ENCODE data around the gene OCA2. TPM values are rescaled to one million over a fixed set of nuclear protein-coding genes. Genes with fewer than 3 reads are reported as not detected.

The OCA2 gene
- polyA plus RNA-seq, 1 donor (not counting 4 experiments of a cell fraction or from before 2014, with no cell fraction given) = 0.05 TPM

GRCh38 chr15:27973886-27974285 lies 125.2 kb downstream of the OCA2 start:
- DNase-seq (ENCODE audit: low read depth, low spot score) = no peak
- TF ChIP-seq, protein P1, sequence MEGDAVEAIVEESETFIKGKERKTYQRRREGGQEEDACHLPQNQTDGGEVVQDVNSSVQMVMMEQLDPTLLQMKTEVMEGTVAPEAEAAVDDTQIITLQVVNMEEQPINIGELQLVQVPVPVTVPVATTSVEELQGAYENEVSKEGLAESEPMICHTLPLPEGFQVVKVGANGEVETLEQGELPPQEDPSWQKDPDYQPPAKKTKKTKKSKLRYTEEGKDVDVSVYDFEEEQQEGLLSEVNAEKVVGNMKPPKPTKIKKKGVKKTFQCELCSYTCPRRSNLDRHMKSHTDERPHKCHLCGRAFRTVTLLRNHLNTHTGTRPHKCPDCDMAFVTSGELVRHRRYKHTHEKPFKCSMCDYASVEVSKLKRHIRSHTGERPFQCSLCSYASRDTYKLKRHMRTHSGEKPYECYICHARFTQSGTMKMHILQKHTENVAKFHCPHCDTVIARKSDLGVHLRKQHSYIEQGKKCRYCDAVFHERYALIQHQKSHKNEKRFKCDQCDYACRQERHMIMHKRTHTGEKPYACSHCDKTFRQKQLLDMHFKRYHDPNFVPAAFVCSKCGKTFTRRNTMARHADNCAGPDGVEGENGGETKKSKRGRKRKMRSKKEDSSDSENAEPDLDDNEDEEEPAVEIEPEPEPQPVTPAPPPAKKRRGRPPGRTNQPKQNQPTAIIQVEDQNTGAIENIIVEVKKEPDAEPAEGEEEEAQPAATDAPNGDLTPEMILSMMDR (optimal IDR thresholded peaks at IDR 0.05 in 1 of 3, IDR thresholded peaks at IDR 0.05 in 1 of 3, conservative IDR thresholded peaks at IDR 0.05 in 1 of 3; ENCODE audit: extremely low read depth in 1 of 3, insufficient read depth in 2 of 3, low read length in 3 of 3) = no peak
- TF ChIP-seq EZH2 (IDR thresholded peaks at IDR 0.05; ENCODE audit: low read length) = no peak
- no peaks in the 10 kb centered on the region for H4K20me1 ChIP-seq (ENCODE audit: control insufficient read depth, extremely low read depth, insufficient read depth, low read length)
- H2AFZ ChIP-seq (ENCODE audit: control insufficient read depth, low read length) = no peak overlapping the region
- H3K9me3 ChIP-seq (ENCODE audit: control insufficient read depth, low read depth, low read length) = peaks cover 4% of the 10 kb centered on the region
- no peak overlapping the region for H3K4me3 ChIP-seq (ENCODE audit: control insufficient read depth in 2 of 3, extremely low read depth in 1 of 3, insufficient read depth in 2 of 3, low read depth in 1 of 3, low read length in 3 of 3)
- H3K36me3 ChIP-seq (ENCODE audit: control insufficient read depth in 2 of 2, extremely low read depth in 1 of 2, insufficient read depth in 2 of 2, low read length in 2 of 2) = no peaks in the 10 kb centered on the region
- dilution Hi-C loops (cut with MboI; ENCODE audit: extremely low pct_ligation_motif_present, low sequenced_read_pairs) = no loop called here
- no peaks in the 10 kb centered on the region for H3K4me1 ChIP-seq (ENCODE audit: control insufficient read depth, extremely low read depth, insufficient read depth, low read length)
- no peaks in the 10 kb centered on the region for H3K27me3 ChIP-seq (ENCODE audit: control insufficient read depth, extremely low read depth, insufficient read depth, low read length)
- H3K4me2 ChIP-seq (ENCODE audit: control insufficient read depth, extremely low read depth, insufficient read depth, low read depth, low read length) = no peak overlapping the region
- H3K79me2 ChIP-seq (ENCODE audit: control insufficient read depth, insufficient read depth, low read length) = no peaks in the 10 kb centered on the region
- H3K27ac ChIP-seq (ENCODE audit: control insufficient read depth, insufficient read depth, low read length) = no peak overlapping the region
- H3K9me1 ChIP-seq (ENCODE audit: control insufficient read depth, extremely low read depth, insufficient read depth, low read length) = no peaks in the 10 kb centered on the region
- no peak for FAIRE-seq
- H3K9ac ChIP-seq (ENCODE audit: control insufficient read depth, extremely low read depth, insufficient read depth, low read length) = no peak overlapping the region

DNA sequence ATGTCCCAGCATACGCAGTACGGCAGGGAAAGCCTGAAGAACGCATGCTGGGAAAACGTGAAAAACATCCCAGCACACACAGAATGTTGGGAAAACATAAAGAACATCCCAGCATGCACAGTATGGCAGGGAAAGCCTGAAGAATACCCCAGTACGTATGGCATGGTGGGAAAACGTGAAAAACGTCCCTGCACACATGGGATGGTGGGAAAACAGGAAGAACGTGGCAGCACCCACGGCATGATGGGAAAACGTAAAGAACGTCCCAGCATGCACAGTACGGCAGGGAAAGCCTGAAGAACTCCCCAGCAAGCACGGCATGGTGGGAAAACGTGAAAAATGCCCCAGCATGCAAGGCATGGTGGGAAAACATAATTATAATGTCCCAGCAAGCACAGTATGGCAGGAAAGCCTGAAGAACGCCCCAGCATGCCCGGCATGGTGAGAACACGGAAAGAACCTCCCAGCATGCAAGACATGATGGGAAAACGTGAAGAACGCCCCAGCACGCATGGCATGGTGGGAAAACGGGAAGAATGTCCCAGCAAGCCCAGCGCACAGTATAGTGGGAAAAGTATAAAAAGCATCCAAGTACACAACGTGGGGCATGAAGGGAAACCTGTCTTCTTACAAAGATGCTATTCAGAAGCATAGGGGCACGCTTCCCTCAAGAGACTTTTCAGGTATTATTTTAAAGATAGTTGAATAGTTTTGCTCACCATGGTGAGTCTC lies 128.3 kb downstream of the OCA2 start:
- no peaks in the 10 kb centered on the region for H4K20me1 ChIP-seq (ENCODE audit: control insufficient read depth, extremely low read depth, insufficient read depth, low read length)
- H3K9ac ChIP-seq (ENCODE audit: control insufficient read depth, extremely low read depth, insufficient read depth, low read length) = no peak overlapping the region
- TF ChIP-seq, protein P1 (optimal IDR thresholded peaks at IDR 0.05 in 1 of 3, IDR thresholded peaks at IDR 0.05 in 1 of 3, conservative IDR thresholded peaks at IDR 0.05 in 1 of 3; ENCODE audit: extremely low read depth in 1 of 3, insufficient read depth in 2 of 3, low read length in 3 of 3) = no peak
- no peak for TF ChIP-seq EZH2 (IDR thresholded peaks at IDR 0.05; ENCODE audit: low read length)
- FAIRE-seq = no peak
- no peak overlapping the region for H3K4me3 ChIP-seq (ENCODE audit: control insufficient read depth in 2 of 3, extremely low read depth in 1 of 3, insufficient read depth in 2 of 3, low read depth in 1 of 3, low read length in 3 of 3)
- no peak overlapping the region for H3K4me2 ChIP-seq (ENCODE audit: control insufficient read depth, extremely low read depth, insufficient read depth, low read depth, low read length)
- H3K4me1 ChIP-seq (ENCODE audit: control insufficient read depth, extremely low read depth, insufficient read depth, low read length) = no peaks in the 10 kb centered on the region
- no peaks in the 10 kb centered on the region for H3K36me3 ChIP-seq (ENCODE audit: control insufficient read depth in 2 of 2, extremely low read depth in 1 of 2, insufficient read depth in 2 of 2, low read length in 2 of 2)
- H3K27ac ChIP-seq (ENCODE audit: control insufficient read depth, insufficient read depth, low read length) = no peak overlapping the region
- no peak overlapping the region for H2AFZ ChIP-seq (ENCODE audit: control insufficient read depth, low read length)
- H3K79me2 ChIP-seq (ENCODE audit: control insufficient read depth, insufficient read depth, low read length) = no peaks in the 10 kb centered on the region
- no peaks in the 10 kb centered on the region for H3K9me1 ChIP-seq (ENCODE audit: control insufficient read depth, extremely low read depth, insufficient read depth, low read length)
- H3K27me3 ChIP-seq (ENCODE audit: control insufficient read depth, extremely low read depth, insufficient read depth, low read length) = no peaks in the 10 kb centered on the region
- no peak for DNase-seq (ENCODE audit: low read depth, low spot score)
- H3K9me3 ChIP-seq (ENCODE audit: control insufficient read depth, low read depth, low read length) = peaks cover 4% of the 10 kb centered on the region
- dilution Hi-C loops (cut with MboI; ENCODE audit: extremely low pct_ligation_motif_present, low sequenced_read_pairs) = no loop called here
